GM19468 (cell line): ENCODE measurements around the gene CSGALNACT2.

Experiments
- ATAC-seq: cut with Tn5 transposase; IDR thresholded peaks from one replicate; pipeline ENCODE4 v1.9.1; 2021; ENCODE audit warnings: mild to moderate bottlenecking, moderate library complexity, moderate number of reproducible peaks; ENCODE audit not compliant: unreplicated experiment; ENCODE audit errors: extremely low read depth

Gene CSGALNACT2

DNA sequence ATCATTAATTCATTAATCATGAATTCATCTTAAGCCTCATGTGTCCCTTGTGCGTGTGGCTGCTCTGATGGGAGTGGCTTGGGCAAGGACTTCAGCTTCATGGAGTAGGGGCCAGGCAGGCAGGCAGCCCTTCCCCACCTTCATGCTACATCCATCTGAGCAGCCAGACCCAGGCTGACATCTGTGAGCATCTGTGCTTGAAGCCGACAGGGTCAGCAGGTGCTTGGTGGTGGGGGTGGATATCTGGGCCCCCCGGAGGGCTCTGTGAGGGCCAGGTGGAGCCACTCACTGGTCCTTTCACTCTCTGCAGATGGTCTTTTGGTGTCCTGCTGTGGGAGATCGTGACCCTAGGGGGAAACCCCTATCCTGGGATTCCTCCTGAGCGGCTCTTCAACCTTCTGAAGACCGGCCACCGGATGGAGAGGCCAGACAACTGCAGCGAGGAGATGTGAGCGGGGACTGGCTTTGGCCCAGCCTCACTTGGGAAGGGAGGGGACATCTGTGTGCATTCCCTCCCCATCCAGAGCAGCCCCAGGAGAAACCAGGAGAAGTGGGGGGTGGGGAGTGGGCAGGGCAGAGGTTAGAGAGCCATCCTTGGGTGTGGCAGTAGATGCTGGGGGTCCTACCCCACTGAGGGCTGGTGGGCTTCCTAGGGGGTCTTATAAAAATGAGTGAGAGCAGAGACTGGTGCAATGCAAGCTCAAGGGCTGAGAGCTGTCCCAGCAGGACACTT is 14.7 kb upstream of the CSGALNACT2 start:
- no peak for ATAC-seq

DNA sequence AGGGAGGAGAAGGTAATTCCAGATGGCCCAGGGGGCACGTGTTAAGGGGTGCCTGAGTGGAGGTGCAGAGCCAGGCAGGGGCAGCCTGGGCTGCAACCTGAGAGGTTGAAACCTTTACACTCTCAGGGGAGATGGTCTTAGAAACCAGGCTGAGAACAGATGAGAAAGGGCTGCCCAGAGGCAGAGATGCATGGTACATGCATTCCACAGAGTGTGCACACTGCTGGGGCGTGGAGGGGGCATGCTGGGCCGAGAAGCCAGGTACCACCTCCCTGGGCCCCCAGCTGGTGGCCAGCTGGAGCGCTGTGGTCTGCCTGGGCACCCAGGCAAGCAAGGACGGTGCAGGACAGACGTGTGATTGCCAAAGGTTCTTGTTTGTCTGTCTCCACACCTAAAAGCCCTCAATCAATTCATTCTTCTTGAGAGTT is 14.1 kb upstream of the CSGALNACT2 start:
- no peak for ATAC-seq

DNA sequence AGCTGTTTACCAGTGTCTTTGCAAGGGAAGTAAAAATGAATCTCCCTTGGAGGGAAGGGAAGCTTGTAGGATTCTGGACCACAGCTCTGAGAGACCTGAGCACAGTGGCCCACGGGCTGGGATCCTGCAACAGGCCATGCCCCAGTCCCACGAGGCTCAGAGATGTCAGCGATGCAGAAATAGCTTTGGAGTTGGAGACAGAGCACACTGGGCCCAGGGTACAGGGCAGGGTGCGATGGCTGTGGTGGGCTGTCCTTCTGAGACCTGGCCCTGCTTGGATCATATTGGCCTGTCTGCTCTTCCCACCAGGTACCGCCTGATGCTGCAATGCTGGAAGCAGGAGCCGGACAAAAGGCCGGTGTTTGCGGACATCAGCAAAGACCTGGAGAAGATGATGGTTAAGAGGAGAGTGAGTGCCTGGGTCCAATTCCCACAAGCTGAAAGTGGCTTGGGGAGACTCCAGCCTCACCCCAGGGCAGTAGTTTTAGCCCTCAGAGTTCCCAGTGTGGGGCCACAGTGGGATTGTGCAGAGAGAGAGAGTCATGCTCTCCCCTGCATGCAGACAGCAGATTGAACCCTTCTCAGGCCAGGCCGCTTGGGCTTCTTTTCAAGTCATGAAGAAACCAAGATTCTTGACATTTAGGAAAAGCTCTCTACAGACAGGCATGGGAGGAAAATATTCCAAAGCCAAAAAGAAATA is 13.5 kb upstream of the CSGALNACT2 start:
- ATAC-seq: no peak

DNA sequence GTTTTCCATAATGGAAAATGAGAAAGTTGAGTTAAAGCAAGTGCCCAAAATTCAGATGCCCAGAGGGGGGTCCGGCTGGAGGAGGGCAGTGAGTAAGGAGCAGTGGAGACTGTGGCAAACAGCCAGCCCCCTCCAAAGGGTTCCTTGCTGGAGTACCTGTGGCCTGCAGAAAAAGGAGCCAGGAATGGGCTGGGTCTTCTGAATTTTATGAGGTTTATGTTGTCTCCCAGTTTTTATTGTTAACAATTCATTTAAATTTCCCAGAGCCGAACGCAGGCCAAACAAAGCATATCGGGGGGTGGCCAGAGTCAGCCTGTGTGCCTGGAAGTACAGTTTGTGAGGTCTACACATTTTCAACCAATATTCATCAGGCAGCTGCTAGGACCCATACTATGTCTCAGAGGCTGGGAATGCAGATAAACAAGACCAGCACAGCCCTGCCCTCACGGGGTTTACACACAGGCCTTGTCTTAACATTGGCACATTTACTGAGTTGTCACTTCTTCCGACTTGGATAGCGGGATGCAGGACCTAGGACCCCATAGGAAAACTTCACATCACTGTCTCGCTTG is 12.9 kb upstream of the CSGALNACT2 start:
- no peak for ATAC-seq

DNA sequence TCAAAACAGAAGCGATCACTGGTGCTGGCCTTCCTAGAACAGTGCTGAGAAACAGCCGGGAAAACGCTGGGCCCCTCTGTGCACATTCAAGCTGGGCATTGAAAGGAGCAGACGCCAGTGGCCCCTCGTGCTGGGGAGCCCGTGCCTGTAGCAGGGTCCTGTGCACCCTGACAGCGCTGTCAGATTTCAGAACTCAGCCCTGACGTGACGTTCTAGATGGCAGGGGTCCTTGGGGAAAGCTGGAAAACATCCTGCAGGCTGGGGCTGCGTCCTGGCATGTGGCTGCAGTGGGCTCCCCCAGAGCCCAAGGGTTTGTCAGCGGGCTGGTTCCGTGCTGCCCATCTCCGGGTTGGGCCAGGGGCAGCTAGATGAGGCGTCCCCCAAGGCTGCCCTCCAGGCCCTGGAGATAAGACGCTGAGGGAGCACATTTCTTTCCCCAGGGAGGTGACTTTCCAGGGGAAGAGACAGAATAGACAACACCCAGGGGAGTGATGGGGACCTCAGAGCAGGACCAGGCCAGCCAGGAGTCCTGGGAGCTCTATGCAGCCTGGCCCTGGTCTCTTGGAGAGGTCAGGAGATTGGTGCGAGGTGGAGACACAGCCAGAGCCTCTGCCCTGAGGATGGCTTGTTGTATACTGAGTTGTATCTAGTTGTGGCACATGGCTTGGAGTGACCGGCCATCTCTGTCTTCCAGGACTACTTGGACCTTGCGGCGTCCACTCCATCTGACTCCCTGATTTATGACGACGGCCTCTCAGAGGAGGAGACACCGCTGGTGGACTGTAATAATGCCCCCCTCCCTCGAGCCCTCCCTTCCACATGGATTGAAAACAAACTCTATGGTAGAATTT is 12.1 kb upstream of the CSGALNACT2 start:
- ATAC-seq: no peak

DNA sequence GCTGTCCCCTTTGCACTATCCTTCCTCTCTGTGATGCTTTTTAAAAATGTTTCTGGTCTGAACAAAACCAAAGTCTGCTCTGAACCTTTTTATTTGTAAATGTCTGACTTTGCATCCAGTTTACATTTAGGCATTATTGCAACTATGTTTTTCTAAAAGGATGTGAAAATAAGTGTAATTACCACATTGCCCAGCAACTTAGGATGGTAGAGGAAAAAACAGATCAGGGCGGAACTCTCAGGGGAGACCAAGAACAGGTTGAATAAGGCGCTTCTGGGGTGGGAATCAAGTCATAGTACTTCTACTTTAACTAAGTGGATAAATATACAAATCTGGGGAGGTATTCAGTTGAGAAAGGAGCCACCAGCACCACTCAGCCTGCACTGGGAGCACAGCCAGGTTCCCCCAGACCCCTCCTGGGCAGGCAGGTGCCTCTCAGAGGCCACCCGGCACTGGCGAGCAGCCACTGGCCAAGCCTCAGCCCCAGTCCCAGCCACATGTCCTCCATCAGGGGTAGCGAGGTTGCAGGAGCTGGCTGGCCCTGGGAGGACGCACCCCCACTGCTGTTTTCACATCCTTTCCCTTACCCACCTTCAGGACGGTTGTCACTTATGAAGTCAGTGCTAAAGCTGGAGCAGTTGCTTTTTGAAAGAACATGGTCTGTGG is 11.4 kb upstream of the CSGALNACT2 start:
- ATAC-seq: no peak

DNA sequence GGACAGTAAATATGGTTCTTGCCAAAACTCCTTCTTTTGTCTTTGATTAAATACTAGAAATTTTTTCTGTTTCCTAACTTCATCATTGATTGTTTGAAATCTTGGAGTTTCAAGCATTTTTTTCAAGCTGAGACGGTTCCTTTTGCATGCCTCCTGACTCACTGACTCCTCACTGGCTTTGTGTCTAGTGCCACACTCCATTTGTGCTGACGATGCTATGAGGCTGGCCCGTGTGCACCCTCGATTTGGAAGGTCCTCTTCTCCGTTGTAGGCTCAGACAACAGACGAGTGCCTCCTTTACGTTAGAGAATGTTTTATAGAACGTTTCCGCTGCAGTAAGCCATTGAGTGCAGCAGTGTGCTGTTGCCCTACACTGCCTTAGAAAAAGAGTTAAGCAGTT is 10.8 kb upstream of the CSGALNACT2 start:
- ATAC-seq: no peak

DNA sequence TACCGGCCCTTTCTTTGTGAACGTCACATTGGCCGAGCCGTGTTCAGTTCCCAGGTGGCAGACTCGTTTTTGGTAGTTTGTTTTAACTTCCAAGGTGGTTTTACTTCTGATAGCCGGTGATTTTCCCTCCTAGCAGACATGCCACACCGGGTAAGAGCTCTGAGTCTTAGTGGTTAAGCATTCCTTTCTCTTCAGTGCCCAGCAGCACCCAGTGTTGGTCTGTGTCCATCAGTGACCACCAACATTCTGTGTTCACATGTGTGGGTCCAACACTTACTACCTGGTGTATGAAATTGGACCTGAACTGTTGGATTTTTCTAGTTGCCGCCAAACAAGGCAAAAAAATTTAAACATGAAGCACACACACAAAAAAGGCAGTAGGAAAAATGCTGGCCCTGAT is 9.9 kb upstream of the CSGALNACT2 start:
- ATAC-seq: no peak

DNA sequence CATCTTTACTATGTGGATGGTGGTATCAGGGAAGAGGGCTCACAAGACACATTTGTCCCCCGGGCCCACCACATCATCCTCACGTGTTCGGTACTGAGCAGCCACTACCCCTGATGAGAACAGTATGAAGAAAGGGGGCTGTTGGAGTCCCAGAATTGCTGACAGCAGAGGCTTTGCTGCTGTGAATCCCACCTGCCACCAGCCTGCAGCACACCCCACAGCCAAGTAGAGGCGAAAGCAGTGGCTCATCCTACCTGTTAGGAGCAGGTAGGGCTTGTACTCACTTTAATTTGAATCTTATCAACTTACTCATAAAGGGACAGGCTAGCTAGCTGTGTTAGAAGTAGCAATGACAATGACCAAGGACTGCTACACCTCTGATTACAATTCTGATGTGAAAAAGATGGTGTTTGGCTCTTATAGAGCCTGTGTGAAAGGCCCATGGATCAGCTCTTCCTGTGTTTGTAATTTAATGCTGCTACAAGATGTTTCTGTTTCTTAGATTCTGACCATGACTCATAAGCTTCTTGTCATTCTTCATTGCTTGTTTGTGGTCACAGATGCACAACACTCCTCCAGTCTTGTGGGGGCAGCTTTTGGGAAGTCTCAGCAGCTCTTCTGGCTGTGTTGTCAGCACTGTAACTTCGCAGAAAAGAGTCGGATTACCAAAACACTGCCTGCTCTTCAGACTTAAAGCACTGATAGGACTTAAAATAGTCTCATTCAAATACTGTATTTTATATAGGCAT is 9.1 kb upstream of the CSGALNACT2 start:
- peak; percentile 44 for ATAC-seq

DNA sequence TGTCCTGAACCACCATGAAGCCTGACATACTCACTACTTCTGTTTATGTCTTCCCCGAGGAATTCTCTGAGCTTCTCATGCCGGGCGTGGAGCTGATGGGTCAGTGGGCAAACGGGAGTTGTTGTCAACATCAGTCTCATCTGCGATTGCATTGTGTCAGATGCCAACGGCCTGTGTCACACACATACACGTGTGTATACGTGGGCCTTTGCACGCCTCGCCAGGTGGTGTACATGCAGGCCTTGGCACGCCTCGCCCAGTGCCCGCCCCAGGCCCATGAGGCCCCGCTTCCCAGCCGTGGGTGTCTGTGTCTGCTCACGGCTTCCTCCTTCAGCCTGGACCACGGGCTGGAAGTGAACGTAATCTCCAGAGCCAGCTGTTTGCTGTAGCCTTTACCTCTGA is 7.5 kb upstream of the CSGALNACT2 start:
- no peak for ATAC-seq

DNA sequence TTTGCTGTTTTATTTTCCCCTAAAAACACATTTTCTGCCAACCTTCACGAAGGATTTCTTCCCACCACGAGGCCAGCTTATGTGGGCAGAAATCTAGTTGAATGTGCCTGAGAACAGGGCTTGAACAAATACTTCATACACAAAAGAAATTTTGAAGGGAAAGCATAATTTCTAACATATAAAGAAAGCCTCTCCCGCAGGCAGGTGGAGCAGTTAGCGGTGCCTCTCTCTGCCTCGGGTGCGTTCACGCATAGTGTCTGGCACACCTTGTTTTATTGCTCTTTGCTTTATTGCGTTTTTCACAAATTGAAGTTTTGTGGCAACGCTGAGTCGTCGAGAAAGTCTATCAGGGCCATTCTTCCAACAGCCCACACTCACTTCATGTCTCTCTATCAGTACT is 7.0 kb upstream of the CSGALNACT2 start:
- no peak for ATAC-seq

DNA sequence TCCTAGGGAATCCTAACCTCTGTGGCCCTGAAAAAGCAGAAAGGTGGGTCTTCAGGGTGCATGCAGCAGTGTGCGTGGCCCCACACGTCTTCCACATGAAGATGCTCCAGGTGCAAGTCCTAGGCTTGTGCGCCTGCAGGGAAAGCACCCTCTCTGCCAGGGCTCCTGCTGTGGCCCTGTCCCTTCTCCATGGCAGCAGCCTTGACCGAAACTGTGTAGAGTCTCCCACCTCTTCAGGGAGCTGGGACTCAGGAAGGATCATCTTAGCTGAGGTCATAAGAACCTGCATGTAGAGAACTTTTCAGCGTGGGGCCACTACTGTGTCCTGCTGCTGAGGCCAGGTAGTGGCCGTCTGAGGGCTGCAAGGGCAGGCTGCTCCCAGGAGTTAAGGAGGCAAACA is 6.3 kb upstream of the CSGALNACT2 start:
- no peak for ATAC-seq

DNA sequence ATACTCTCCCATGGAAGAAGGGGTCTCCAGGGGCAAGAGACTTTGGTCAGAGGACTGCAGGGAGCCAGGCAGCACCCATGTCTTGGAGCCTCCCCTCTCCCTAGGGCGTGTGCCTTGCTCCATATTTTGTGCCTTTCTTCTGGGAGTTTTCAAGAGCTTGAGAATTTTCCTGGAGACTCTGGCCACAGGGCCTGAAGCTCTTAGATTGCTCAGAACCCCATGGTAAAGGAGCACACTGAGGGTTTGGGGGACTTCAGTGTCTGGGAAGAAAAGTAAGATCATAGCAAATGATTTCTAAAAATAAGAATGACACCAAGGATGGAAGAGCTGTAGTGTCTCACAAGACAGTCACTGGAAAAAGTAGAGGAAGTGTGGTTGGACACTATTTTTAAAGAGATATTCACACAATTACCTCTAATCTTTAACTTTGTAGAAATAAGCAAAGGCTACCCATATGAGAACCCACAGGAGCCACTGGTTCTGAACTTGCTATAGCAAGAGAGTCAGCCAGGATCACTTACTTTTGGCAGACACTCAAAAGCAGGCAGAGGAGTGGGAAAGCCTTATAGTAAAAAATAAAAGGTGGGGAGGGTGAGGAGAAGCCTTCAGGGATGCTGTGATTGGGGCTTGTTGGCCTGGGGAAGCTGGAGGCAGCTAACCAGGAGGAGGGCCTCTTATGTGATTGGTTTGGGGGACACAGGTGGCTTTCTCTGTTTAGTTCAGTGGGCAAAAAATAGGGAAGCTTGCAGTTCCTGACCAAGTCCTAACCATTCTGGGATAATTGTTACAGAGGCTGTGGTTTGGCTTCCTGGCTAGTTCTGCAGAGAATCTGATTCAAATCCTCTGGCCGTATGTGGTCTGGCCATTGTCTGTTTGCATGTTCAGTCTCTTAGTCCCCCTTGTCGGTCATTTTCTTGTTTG is 5.1 kb upstream of the CSGALNACT2 start:
- no peak for ATAC-seq

DNA sequence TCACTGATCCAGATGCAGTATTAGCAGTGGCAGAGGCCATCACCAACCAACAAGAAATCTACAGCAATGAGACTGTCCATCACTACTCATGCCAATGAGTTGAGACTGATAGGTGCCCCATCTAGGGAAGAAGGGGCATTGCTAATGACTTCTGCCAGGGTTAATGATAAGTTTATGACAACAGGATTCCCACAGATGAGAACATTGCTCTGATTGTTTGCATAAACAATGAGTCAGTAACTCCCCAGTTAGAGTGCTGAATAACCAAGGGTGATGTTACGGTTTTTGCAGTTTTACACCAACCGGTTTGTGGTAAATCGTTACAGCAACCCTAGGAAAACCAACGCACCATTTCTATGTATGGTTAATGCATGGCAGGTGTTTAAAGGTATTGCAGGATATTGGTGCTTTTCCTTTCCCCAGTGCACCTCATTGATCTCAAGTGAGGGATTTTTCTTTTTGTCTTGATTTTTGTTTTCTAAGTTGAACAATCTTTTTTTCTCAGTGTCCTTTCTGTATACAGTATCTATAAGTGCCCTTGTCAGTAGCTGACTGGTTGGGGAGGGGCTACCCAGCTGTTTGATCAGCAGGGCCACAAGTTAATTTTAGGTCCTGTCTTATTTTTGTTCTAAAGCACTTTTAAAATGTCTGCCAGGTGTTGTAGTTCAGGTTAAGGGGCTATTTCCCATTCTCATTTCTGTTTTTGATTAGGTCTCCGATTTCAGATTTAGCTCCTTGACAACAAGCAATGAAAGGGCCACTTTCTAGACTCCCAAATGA is 3.9 kb upstream of the CSGALNACT2 start:
- ATAC-seq: no peak

DNA sequence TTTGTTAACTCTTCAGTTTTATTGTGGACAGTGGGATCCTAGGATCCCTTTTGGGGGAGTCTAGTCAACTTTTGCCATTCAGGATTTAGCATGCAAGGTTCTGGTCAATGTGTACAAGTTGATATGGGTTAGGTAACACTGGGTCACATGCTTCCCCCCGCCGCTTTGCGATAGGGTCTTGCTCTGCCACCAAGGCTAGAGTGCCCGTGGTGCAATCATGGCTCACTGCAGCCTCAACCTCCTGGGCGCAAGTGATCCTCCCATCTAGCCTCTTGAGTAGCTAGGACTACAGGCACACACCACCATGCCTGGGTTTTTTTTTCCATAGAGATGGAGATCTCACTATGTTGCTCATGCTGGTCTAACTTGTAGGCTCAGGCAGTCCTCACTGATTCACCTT is 3.2 kb upstream of the CSGALNACT2 start:
- no peak for ATAC-seq

DNA sequence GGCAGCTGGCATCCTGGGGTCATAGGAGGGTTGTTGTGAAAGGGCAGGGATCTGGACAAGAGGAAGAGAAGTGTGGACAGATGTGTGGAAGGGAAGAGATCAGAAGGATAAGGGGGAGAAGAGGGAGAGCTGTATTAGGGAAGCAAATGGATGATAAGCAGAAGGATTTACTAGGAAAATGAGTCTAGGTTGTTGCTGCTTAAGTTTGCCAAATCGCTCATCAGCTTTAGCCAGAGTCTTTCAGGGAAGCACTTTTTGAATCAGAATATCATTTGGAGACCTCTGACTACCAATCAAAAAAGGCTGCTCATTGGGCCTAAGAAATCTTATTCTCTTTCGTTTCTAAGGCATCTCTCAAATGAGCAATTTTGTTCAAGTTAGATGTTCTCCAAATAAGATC is 2.6 kb upstream of the CSGALNACT2 start:
- no peak for ATAC-seq

DNA sequence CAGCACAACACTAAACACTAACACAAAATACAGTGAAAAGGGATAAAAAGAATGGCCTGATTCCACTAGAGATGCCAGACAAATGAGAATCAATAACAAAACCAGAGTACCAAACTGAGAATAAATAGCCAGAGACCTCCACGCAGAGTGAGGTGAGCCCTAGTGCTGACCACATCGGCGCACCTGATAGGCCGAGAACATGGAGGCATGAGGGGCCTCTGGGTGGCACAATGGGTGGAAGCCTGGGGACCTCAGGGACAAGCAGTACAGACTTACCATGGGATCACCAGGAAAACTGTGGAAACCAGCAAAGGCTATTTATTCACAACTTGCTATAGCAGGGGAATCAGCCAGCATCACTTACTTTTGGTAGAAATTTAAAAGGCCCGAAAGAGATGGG is 1.8 kb upstream of the CSGALNACT2 start:
- ATAC-seq: no peak
